Glutamatergic neuron (in vitro differentiated cells): ENCODE results near the gene LRRTM2. TPM values are rescaled to one million over a fixed set of nuclear protein-coding genes. Genes with fewer than 3 reads are reported as not detected.
"Not testable (repeated sequence)": the region's sequence is repeated elsewhere in the genome, so short reads cannot be mapped to it uniquely, and the experiment has no call there.

Experiments
- DNase-seq: peaks from one replicate; pipeline ENCODE4 v3.0.0; 2022
- H3K27ac Mint-ChIP-seq: one replicate; pipeline ENCODE4 v1.8.0; 2020; ENCODE audit warnings: mild to moderate bottlenecking, mixed read lengths, inconsistent platforms; ENCODE audit not compliant: unreplicated experiment
- H3K27me3 Mint-ChIP-seq: one replicate; pipeline ENCODE4 v1.8.0; 2020; ENCODE audit warnings: mild to moderate bottlenecking, moderate library complexity, mixed read lengths, inconsistent platforms; ENCODE audit not compliant: unreplicated experiment
- H3K36me3 Mint-ChIP-seq: one replicate; pipeline ENCODE4 v1.8.0; 2020; ENCODE audit warnings: mild to moderate bottlenecking, mixed read lengths, inconsistent platforms; ENCODE audit not compliant: unreplicated experiment
- H3K4me1 Mint-ChIP-seq: one replicate; pipeline ENCODE4 v1.8.0; 2020; ENCODE audit warnings: mild to moderate bottlenecking, low read depth, mixed read lengths, inconsistent platforms; ENCODE audit not compliant: unreplicated experiment
- H3K4me3 Mint-ChIP-seq: one replicate; pipeline ENCODE4 v1.8.0; 2020; ENCODE audit warnings: mild to moderate bottlenecking, mixed read lengths, inconsistent platforms; ENCODE audit not compliant: unreplicated experiment
- H3K9me3 Mint-ChIP-seq: one replicate; pipeline ENCODE4 v1.8.0; 2020; ENCODE audit warnings: mild to moderate bottlenecking, moderate library complexity, mixed read lengths, inconsistent platforms; ENCODE audit not compliant: unreplicated experiment
- CTCF ChIP-seq: fragments of 200-600 bp; sonication (generic); IDR thresholded peaks from one replicate; pipeline ENCODE4 v1.5.0; 2021; ENCODE audit not compliant: partially characterized antibody, unreplicated experiment
- long read RNA-seq: library from polyadenylated mRNA; unstranded; transcript quantifications from one replicate; pipeline ENCODE4 v2.0.0, GENCODE V29; 2020; ENCODE audit not compliant: unreplicated experiment
- total RNA-seq: library from RNA; stranded (reverse); fragmentation: NEBNext Ultra II Directional; extraction: Animal tissue kit (Norgen Biotek cat#: 25700); gene quantifications from one replicate; pipeline ENCODE4 v1.2.1, GENCODE V29; 2021; ENCODE audit not compliant: unreplicated experiment

Gene LRRTM2
- 28.9 TPM for total RNA-seq
- long read RNA-seq, full-length matches to known transcripts = 3 of 3 reads
- long read RNA-seq, partial matches to known transcripts = 0 of 3 reads
- long read RNA-seq, other reads (novel, unspliced or antisense) = 0 of 3 reads

- Mint-ChIP-seq H3K36me3 (no peaks in the 10 kb centered on the region), H3K4me3 (peak within 1 kb of the TSS; percentile 88), H3K27ac (peak within 1 kb of the TSS; percentile 97), H3K9me3 (peaks cover 8% of the 10 kb centered on the region), H3K27me3 (peaks cover 5% of the 10 kb centered on the region), H3K4me1 (peaks cover 51% of the 10 kb centered on the region)
- DNase-seq = peak; percentile 52
- TF ChIP-seq CTCF = no peak
These were observed at the start of gene LRRTM2 for GRCh38 chr5:138874771-138875551. LRRTM2 (minus strand) TSS chr5:138875335; CDS start chr5:138874911, 424 bp downstream.

- no peak overlapping the region for H3K27ac Mint-ChIP-seq
- peaks cover 5% of the 10 kb centered on the region for H3K36me3 Mint-ChIP-seq
These were observed 47.4 kb upstream of the LRRTM2 start for GRCh38 chr5:138922494-138922893.

GRCh38 chr5:138921362-138921761 is 46.2 kb upstream of the LRRTM2 start:
- not testable (repeated sequence) for H3K27me3 Mint-ChIP-seq, H3K4me3 Mint-ChIP-seq, H3K27ac Mint-ChIP-seq, H3K36me3 Mint-ChIP-seq, DNase-seq
- H3K9me3 Mint-ChIP-seq = peaks cover 10% of the 10 kb centered on the region
- peaks cover 18% of the 10 kb centered on the region for H3K4me1 Mint-ChIP-seq

More at GRCh38 chr5:138922494-138922893, 47.4 kb upstream of the LRRTM2 start:
- peaks cover 24% of the 10 kb centered on the region for H3K4me1 Mint-ChIP-seq
- DNase-seq = no peak
- peaks cover 14% of the 10 kb centered on the region for H3K9me3 Mint-ChIP-seq
- no peak for TF ChIP-seq CTCF
- H3K27me3 Mint-ChIP-seq = peaks cover 10% of the 10 kb centered on the region
- H3K4me3 Mint-ChIP-seq = no peak overlapping the region

GRCh38 chr5:138920181-138920580 is 45.0 kb upstream of the LRRTM2 start:
- TF ChIP-seq CTCF = no peak
- Mint-ChIP-seq H3K27me3 (peaks cover 9% of the 10 kb centered on the region), H3K9me3 (peaks cover 8% of the 10 kb centered on the region), H3K4me3 (no peak overlapping the region), H3K36me3 (no peaks in the 10 kb centered on the region), H3K27ac (no peak overlapping the region), H3K4me1 (peaks cover 18% of the 10 kb centered on the region)
- DNase-seq = no peak

GRCh38 chr5:138918686-138919085 is 43.6 kb upstream of the LRRTM2 start:
- Mint-ChIP-seq H3K4me1 (peaks cover 18% of the 10 kb centered on the region), H3K27ac (no peak overlapping the region), H3K36me3 (no peaks in the 10 kb centered on the region), H3K4me3 (no peak overlapping the region), H3K9me3 (peaks cover 4% of the 10 kb centered on the region), H3K27me3 (peaks cover 9% of the 10 kb centered on the region)
- TF ChIP-seq CTCF = no peak
- no peak for DNase-seq
